Subcutaneous abdominal adipose tissue (tissue), 5 donors: Measurements from ENCODE around the gene THSD7A.

Experiments used
- H3K27ac ChIP-seq: one replicate; pipeline ENCODE4 v1.7.0; 2013; ENCODE audit warnings: low read depth, mild to moderate bottlenecking, inconsistent platforms, low read length, moderate library complexity
- H3K27me3 ChIP-seq, 5 donors: one replicate each; pipeline ENCODE4 v1.7.0; 2013; ENCODE audit warnings: low read length in 5 of 5, inconsistent platforms in 1 of 5; ENCODE audit not compliant: control insufficient read depth in 5 of 5, insufficient read depth in 4 of 5
- H3K36me3 ChIP-seq, 5 donors: one replicate each; pipeline ENCODE4 v1.7.0; 2013; ENCODE audit warnings: low read length in 5 of 5; ENCODE audit not compliant: control insufficient read depth in 5 of 5, insufficient read depth in 5 of 5
- H3K4me1 ChIP-seq, 5 donors: one replicate each; pipeline ENCODE4 v1.7.0; 2013; ENCODE audit warnings: low read length in 5 of 5, mild to moderate bottlenecking in 3 of 5, moderate library complexity in 1 of 5; ENCODE audit not compliant: control insufficient read depth in 5 of 5, insufficient read depth in 5 of 5
- H3K4me3 ChIP-seq, 5 donors: one replicate each; pipeline ENCODE4 v1.7.0; 2013; ENCODE audit warnings: low read length in 5 of 5, low read depth in 1 of 5
- H3K9ac ChIP-seq, 5 donors: one replicate each; pipeline ENCODE4 v1.7.0; 2013; ENCODE audit warnings: low read length in 5 of 5, mild to moderate bottlenecking in 4 of 5, moderate library complexity in 3 of 5
- H3K9me3 ChIP-seq, 5 donors: one replicate each; pipeline ENCODE4 v1.7.0; 2013; ENCODE audit warnings: low read length in 5 of 5; ENCODE audit not compliant: control insufficient read depth in 5 of 5
- donor health status: healthy.
- donor health status: healthy.
- donor health status: healthy.
- donor health status: healthy.
- donor health status: healthy.

The THSD7A gene

DNA sequence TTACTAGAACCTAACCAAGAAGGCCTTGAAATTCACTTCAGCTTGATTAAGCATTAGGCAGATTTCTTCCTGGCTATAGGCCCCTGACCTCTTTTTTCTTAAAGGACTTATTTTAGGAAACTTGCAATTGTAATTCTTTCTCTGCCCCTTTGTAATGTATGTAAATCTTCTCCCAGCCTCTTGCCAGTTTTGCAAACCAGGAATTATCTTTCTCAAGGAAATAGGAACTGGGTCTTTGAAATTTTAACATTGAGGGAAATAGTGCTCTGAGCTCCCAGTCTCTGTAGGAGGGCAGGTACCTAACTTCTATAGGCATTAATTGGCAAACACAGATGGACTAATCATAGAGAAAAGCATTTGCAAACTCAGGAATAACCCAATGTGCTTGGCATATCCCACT is 342.7 kb downstream of the THSD7A start:
- no peaks in the 10 kb centered on the region for H3K36me3 ChIP-seq
- H3K9ac ChIP-seq = no peak overlapping the region
- H3K4me1 ChIP-seq = peaks cover 0 to 2% (median 0%) of the 10 kb centered on the region in 5 donors
- no peak overlapping the region for H3K27ac ChIP-seq
- no peaks in the 10 kb centered on the region for H3K9me3 ChIP-seq
- H3K27me3 ChIP-seq = no peaks in the 10 kb centered on the region
- no peak overlapping the region for H3K4me3 ChIP-seq

DNA sequence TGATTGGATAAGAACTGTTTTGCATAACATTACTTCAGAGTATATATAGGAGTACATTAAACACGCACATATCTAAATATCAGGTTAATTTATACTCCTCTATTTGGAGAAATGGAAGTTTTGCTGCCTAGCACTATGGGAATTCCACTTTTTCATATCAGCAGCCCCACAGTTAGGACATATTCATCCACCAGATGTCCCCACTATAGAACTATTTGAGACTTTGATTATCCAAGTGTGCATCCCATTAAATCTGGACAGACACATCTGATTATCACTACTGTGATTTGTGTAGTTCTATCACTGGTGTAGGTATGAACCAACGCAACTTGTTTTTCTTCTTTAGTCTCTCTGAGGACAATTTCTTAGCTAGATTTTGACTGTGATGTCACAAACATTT is 345.7 kb downstream of the THSD7A start:
- H3K4me1 ChIP-seq = no peaks in the 10 kb centered on the region
- no peak overlapping the region for H3K4me3 ChIP-seq
- no peaks in the 10 kb centered on the region for H3K27me3 ChIP-seq
- H3K36me3 ChIP-seq = no peaks in the 10 kb centered on the region
- no peak overlapping the region for H3K9ac ChIP-seq
- no peaks in the 10 kb centered on the region for H3K9me3 ChIP-seq
- no peak overlapping the region for H3K27ac ChIP-seq

DNA sequence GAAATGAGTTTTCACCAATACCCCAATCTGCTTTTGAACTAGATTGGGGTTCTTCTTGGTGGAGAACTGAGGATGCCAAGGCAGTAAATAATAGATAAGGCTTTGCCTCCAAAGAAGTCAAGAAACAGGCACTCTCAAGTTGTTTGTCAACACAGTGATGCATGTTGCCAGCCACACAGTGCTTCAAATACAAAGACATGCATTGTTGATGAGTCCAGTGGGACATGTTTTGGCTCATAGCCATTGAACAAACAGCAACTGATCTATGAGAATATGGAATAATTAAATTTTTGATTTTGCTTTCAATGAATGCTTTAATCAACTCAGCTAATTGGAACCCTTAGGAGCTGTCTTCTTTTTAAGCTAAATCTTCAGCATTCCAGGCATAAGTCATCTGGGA is 346.4 kb downstream of the THSD7A start:
- H3K4me1 ChIP-seq = no peaks in the 10 kb centered on the region
- no peaks in the 10 kb centered on the region for H3K27me3 ChIP-seq
- no peak overlapping the region for H3K4me3 ChIP-seq
- H3K36me3 ChIP-seq = no peaks in the 10 kb centered on the region
- no peak overlapping the region for H3K9ac ChIP-seq
- H3K9me3 ChIP-seq = no peaks in the 10 kb centered on the region
- H3K27ac ChIP-seq = no peak overlapping the region

DNA sequence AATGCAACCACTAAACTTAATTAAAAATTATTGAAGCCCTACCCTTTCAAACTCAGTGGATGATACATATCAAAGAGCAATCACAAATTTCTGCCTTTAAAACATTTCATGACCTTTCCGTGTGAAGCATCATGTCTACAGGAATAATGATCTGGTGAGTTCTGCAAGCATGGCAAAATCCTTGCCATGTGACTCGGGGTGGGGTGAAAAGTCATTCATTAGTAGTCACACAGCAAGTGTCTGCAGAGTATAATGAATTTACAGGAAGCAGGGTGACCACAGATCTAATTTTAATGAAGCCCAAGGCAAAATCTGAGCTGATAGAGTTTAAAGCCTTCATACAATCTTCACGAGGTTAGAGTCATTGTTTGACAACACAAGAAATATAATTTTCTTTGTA is 351.9 kb downstream of the THSD7A start:
- no peaks in the 10 kb centered on the region for H3K4me1 ChIP-seq
- H3K9ac ChIP-seq = no peak overlapping the region
- H3K27me3 ChIP-seq = no peaks in the 10 kb centered on the region
- H3K27ac ChIP-seq = no peak overlapping the region
- H3K9me3 ChIP-seq = no peaks in the 10 kb centered on the region
- H3K4me3 ChIP-seq = no peak overlapping the region
- no peaks in the 10 kb centered on the region for H3K36me3 ChIP-seq

DNA sequence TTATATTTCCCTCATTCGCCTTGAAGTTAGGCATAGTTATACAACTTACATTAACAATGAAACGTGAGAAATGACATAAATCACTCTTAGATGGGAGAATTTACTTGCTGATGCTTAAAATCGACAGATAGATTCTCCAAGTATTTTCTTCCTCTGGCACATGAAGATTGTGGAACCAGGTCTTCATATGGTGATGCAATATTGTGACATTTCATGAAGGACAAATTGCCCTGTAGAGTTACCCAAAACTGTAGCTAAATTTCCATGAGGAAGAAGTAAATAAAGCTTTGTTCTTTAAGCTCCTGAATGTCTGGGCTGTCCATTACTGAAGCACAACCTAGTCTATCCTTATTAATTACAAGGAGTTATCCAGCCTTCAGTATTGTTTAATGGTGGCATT is 353.1 kb downstream of the THSD7A start:
- H3K9ac ChIP-seq = no peak overlapping the region
- H3K36me3 ChIP-seq = no peaks in the 10 kb centered on the region
- H3K27me3 ChIP-seq = no peaks in the 10 kb centered on the region
- no peaks in the 10 kb centered on the region for H3K9me3 ChIP-seq
- H3K4me1 ChIP-seq = no peaks in the 10 kb centered on the region
- H3K27ac ChIP-seq = no peak overlapping the region
- no peak overlapping the region for H3K4me3 ChIP-seq

DNA sequence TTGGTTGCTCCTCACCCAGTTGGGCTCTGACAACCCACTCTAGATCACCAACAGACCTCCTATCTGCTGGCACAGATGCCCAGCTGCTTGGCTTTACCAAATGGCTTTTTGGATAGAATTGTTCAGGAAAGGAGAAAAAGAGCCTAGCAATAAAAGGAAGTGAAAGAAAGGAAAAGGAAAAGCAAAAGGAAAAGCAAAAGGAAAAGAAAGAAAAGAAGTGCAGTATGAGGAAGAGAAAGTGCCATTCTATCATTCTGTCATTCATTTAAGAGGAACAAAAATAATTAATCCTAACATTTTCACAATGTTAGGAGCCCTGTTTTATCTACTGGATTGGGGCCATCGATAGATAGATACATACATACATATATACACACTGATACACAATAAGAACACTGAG is 353.6 kb downstream of the THSD7A start:
- Histone ChIP-seq H3K27me3 (no peaks in the 10 kb centered on the region), H3K4me3 (no peak overlapping the region), H3K27ac (no peak overlapping the region), H3K36me3 (no peaks in the 10 kb centered on the region), H3K4me1 (no peaks in the 10 kb centered on the region), H3K9ac (no peak overlapping the region), H3K9me3 (no peaks in the 10 kb centered on the region)

DNA sequence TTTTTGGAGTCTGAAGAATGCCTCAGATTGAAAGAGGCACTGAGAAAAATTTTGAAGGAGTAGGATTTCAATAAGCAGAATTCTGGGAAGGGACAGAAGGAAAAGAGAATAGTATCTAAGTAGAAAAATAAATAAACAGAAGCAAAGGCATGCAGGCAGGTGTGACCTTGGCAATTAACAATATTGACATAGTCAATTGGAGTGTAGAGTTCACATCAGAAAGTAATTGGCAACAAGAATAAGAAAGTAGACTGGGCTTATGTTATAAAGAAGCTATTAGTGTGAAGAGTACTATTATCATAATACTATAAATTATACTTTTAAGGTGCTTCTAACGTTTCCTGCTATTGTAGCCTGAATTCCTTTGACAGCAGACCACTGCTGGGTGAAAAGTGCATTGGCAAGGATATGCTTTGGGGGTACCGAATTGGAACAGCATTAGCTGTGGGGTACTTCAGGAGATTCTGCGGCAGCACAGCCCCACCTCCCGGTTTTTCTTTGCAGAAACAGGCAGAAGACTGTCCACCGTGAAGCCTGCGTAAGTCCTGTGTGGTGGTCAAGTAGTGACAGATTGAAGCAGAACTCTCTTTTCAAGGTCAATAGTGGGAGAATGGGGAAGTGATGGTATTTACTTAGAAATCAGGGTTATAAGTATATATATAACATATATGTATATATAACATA is 357.0 kb downstream of the THSD7A start:
- Histone ChIP-seq H3K4me1 (no peaks in the 10 kb centered on the region), H3K27ac (no peak overlapping the region), H3K27me3 (no peaks in the 10 kb centered on the region), H3K9ac (no peak overlapping the region), H3K36me3 (no peaks in the 10 kb centered on the region), H3K4me3 (no peak overlapping the region), H3K9me3 (no peaks in the 10 kb centered on the region)

DNA sequence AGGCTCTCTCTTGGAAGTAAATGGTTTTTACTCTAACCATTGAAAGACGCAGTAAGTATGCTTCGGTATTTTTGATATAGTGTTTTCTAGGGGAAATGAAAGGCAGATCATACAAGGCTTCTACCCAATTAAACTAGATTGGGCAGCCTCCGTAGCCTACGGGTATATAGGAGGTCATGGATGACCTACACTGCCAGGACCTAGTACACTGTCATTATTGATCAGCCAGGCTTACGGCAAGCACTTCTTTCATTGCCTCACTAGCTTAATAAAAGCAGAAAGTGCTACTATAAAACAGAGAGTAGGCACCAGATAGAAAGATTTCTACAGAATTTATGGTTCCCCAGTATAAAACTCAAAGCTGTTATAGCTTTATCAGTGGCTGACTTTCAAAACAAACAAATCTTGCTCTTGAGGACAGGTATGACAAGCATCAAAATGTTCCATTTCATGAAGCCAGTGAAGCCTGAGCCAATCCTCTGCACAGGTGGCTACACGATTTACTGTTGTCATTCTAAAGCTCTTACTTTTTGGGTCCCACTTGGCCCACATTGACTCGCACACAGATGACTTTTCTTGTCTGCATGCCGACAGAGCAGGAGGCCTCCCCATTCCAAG is 358.1 kb downstream of the THSD7A start:
- H3K4me3 ChIP-seq = no peak overlapping the region
- no peak overlapping the region for H3K27ac ChIP-seq
- H3K4me1 ChIP-seq = no peaks in the 10 kb centered on the region

DNA sequence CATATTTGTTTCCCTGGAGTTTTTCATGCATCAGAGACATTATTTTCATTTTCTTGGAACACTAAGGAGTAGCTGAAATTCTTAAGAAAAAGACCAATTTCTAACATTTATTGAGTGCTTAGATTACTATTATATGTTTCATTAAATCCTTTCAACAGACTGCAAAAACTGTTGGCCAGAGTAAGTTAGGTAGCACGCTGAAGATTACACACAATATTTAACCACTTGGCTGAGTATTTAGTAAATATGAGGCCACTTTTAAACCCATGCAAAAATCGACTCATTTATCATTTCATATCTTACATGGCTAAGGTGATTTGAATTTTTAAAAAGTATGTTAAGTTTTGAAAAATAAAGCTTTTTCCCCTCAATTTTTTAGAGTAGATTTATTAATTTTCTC is 358.8 kb downstream of the THSD7A start:
- Histone ChIP-seq H3K36me3 (no peaks in the 10 kb centered on the region), H3K4me3 (no peak overlapping the region), H3K4me1 (no peaks in the 10 kb centered on the region), H3K27me3 (no peaks in the 10 kb centered on the region), H3K9me3 (no peaks in the 10 kb centered on the region), H3K27ac (no peak overlapping the region), H3K9ac (no peak overlapping the region)

More for the DNA sequence above, 358.1 kb downstream of the THSD7A start:
- H3K9me3 ChIP-seq = no peaks in the 10 kb centered on the region
- H3K36me3 ChIP-seq = no peaks in the 10 kb centered on the region
- no peaks in the 10 kb centered on the region for H3K27me3 ChIP-seq
- no peak overlapping the region for H3K9ac ChIP-seq

DNA sequence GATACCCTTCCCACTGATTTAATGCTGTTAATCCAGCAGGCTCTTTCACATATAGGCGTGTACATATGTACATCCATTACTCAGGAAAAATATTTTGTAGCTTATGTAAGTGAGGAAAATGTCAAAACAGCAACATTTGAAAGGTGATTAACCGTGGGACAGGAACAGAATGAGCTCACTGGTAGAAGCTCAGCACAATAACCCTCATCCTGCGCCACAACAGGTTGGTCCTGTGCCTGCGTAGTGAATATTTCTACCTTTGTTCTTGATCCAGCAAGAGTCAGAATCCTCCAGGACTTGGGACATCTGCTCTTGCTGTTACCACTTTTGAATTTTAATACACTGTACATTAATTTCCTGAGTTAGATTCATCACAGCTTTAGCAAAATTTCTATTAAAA is 359.4 kb downstream of the THSD7A start:
- Histone ChIP-seq H3K4me1 (no peaks in the 10 kb centered on the region), H3K27ac (no peak overlapping the region), H3K4me3 (no peak overlapping the region), H3K9me3 (no peaks in the 10 kb centered on the region), H3K27me3 (no peaks in the 10 kb centered on the region), H3K9ac (no peak overlapping the region), H3K36me3 (no peaks in the 10 kb centered on the region)
